Stimulated activated CD4-positive, alpha-beta T cell treated with anti-CD3 and anti-CD28 coated beads, Interleukin-15, amount 100 ng/mL, for 48 hours (primary cell): Measurements from ENCODE around the gene GRAMD2B.
"Not testable (repeated sequence)": the region's sequence is repeated elsewhere in the genome, so short reads cannot be mapped to it uniquely, and the experiment has no call there.

Experiments
- DNase-seq, 2 donors: peaks; one replicate each; pipeline ENCODE4 v3.0.0-alpha.2; 2020; ENCODE audit warnings: low read depth in 2 of 2

Gene GRAMD2B

DNA sequence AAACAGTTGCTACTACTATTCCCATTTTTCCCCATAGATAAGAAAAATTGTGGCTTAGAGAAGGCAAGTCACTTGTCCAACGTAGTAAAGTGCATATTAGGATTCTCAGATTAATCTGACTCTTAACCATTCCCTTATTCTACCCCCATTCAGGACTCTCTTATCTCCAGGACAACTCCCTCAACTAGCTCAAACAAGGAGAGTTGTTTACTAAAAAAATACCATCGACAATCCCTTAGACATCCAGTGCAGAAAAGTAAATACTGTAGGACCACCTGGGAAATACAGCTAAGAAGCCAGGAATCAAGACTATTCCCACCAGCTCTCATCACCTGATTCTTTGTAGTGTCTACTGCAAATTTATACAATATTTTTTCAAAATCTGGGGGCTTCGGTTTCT, 9.4 kb upstream of the GRAMD2B start:
- no peak for DNase-seq

DNA sequence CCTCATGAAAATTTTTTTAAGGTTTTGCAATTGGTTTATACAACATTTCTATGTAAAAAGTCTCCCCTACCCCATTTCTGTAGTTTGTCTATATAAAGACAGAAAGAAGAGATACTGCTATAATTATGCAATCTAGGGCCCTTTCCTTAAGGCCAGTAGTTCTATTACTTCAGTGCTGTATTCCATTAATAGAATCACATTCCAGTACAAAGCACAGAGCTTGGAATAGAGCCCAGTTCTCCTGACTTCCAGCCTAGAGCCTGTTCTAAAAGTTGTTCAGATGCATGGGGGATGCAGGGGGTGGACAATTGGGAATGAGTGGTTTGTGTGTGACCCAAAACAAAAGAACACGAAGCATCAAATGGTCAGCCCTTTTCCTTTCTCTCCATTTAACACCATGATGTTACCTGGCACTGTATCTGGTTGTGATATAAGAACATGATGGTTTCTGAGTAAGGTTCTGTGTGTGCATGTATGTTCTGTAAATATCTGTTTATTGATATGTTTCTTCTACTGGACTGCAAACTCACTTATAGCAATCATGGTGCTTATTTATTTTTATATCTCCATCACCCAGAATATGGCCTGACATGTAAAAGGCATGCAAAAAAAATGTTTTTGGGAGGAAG, 8.2 kb upstream of the GRAMD2B start:
- DNase-seq, result no peak

- DNase-seq, result no peak
Measured at GRCh38 chr5:126415789-126416188, 7.4 kb upstream of the GRAMD2B start.

DNA sequence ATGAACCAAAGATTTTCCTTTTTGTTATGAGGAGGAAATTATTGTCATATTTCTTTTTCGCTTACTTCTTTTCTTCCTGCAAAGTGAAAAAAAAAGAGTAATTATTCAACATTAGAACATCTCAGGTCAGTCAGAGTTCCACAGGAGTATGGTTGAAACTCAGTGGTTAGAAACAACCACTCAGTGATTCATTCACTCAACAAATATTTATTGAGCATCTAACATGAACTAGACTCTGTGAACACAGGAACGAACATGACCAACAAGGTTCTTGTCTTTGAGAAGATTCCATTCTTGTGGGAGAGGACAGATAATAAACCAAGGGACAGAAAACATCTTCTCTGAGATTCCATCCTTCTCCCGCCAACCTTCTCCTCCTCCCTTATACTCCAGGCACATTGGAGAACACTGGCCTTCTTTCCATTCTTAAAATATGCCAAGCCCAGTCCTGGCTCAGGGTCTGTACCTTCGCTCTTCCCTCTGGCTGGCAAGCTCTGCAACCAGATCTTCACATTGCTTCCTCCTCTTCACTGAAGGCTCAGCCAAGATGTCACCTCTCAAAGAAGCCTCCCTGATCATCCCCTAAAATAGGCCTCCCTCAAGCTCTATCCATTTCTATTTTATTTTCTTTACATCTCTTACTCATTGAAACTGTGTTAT, 6.8 kb upstream of the GRAMD2B start:
- no peak for DNase-seq

DNA sequence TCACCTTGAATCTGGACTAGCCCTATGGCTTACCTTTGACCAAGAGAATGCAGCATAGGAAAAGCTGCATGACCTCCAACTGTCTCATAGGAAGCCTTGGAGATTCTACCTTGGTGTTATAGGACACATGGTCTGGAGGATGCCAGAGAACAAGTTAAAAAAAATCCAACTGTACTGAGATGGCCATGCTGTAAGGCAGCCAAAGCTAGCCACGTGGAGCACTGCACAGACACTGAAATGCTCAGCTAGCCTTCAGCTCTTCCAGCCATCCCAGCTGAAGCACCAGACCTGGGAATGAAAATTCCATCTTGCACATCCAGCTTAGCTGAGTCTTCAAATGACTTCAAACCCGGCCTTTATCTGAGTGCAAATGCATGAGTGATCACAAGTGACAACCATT, 6.0 kb upstream of the GRAMD2B start:
- DNase-seq, result no peak

DNA sequence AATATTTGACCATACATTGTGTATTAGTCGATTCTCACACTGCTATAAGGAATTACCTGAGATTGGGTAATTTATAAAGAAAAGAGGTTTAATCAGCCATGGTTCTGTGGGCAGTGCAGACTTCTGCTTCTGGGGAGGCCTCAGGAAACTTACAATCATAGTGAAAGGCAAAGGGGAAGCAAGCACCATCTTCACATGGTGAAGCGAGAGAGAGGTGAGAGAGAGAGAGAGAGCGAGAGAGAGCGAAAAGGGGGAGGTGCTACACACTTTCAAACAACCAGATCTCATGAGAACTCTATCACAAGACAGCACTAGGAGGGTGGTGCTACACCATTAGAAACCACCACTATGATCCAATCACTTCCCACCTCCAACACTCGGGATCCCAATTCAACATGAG, 4.1 kb upstream of the GRAMD2B start:
- DNase-seq, result no peak

- no peak for DNase-seq
Measured at GRCh38 chr5:126428421-126428820, 5.2 kb downstream of the GRAMD2B start.

DNA sequence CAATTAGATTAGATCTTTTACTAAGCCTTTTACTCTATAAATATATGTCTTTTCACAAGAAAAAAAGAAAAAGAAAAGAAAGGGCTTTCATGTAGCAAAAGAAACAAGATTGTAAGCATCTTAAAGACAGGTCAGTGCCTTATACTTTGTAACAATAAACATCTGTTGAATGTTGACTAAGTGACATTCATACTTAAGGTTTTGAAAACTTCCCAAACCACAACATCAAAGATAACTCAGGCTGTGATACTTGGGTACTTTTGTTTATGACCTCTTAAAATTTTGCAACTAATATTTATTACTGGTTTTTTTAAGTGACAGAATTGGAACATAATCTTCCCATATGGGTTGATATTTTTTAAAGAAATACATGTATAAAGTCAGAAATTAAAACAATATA, 7.4 kb downstream of the GRAMD2B start:
- no peak for DNase-seq

- DNase-seq, result no peak
Measured at GRCh38 chr5:126433701-126434100, 10.5 kb downstream of the GRAMD2B start.

- no peak for DNase-seq
Measured at GRCh38 chr5:126435261-126435660, 12.1 kb downstream of the GRAMD2B start.

DNA sequence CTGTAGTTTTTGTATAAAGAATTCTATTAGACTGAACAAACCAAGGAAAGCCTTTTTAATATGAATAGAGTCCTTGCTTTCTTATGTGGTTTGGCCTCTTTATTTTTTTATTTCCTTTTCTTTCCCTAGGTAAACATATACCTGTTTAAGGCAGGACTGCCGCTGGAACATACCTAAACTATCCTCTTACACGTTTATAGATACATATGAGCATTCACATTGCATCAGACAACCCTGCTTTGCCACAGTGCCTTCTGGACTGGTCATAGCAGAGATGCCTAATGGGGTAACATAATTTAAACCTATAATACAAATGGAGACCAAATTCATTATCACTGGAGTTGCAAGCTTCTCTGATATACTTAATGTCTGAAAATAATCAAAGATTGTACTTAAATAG, 12.5 kb downstream of the GRAMD2B start:
- DNase-seq, result no peak

DNA sequence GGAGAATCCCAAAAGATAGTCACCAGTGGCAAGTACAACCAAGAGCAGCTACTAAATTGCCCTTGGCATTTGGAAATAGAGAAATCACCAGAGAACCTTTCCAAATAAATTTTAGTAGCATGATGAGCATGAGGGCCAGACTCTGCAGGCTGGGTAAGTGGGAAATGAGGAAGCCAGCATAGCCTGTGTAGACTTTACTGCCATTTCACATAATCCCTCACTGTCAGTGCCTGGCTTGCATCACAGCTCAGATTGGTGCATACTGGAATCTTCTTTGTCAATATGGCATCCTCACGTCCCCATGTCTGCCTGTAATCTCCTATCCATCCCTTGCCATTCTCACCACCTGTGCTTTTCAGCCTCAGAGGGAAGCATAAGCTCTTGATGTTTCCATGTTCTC, 14.5 kb downstream of the GRAMD2B start:
- no peak for DNase-seq

- DNase-seq, result no peak
Measured at GRCh38 chr5:126438267-126438666, 15.1 kb downstream of the GRAMD2B start.

DNA sequence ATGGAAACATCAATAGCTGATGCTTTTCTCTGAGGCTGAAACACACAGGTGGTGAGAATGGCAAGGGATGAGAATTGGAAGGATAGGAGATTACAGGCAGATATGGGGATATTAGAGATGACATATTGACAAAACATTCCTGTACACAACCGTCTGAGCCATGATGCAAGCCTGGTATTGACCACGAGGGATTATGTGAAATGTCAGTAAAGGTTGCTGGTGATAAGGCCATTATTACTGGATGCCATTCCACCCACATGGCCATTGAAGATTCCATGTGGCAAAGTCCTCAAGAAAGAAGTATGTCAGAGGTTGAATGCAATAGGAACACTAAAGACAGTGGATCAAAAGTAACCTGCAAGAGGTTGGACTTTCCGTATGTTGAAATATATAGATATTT, 15.7 kb downstream of the GRAMD2B start:
- no peak for DNase-seq

- DNase-seq, result not testable (repeated sequence)
Measured at GRCh38 chr5:126439724-126440123, 16.5 kb downstream of the GRAMD2B start.

- no peak for DNase-seq
Measured at GRCh38 chr5:126441230-126441629, 18.0 kb downstream of the GRAMD2B start.

- DNase-seq, result no peak
Measured at GRCh38 chr5:126443374-126443851, 20.2 kb downstream of the GRAMD2B start.

DNA sequence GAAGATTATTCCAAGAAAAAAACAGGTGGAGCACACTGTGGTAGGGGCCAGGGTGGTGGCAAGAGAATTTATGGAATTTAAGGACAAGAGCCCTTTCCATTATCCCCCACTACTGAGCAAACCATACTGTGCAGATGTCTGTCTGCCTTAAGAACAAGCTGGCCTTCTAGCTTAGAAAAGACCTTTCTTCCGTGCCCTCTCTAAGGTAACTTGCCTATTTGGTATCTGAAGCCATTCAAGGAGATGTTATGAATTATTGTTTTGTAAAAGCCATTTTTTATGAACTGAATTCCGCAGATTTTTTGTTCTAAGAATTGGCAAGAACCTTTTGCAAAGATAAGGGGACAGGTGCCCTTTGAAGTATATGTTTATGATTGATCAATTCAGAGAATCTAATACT, 20.9 kb downstream of the GRAMD2B start:
- no peak for DNase-seq

- no peak for DNase-seq
Measured at GRCh38 chr5:126445502-126446174, 22.4 kb downstream of the GRAMD2B start.

DNA sequence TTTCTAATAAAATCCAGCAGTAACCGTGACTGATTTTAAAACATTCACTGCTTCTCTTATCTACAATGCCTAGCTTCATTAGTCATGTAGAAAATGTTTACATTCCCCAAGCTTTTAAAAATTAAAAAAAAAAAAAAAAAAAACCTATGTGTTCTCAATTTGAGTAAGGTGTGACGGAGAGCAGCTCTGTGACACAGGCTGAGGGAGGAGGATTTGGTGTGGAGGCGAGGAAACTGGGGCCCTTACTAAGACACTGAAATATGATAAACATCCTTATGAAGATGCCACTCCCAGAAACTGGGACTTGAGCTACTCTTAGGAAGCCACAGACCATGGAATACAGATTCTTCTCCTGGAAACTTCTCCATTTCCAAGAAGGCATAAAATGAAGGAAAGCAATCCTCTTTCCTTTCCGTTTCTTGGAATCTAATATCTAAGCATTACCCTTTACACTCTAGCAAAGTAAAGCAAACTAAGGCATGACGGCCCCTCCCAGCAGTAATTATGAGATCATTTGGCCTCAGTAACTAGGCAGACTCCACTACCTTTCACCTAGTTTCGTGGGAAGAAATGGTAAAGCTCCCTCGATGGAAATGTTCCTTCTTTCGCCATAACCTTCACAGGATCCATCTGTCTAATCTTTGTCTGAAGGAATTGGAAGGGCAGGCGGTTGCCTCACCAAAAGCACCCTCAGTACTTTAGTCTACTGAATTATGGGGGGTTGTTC, 23.5 kb downstream of the GRAMD2B start:
- DNase-seq, result peak; percentile 57 to 58

DNA sequence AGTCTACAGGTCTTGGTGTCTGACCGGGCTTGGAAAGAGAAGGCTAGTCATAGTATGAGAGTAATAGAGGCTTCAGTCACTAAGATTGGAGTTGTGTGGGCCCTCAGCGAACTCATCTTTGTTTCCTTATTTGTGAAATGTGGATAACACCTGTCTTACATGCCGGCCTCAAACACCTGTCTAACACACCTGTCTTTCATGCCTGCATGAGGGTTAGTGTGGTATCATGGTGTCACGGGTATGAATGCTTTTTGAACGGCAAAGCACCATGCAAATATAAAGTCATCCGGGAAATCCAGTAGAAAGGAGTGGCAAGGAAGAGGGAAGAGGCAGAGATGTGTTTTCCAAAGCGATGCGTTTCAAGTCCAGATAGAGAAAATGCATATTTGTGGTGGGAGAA, 25.5 kb downstream of the GRAMD2B start:
- DNase-seq, result no peak

- peak; percentile 56 to 59 for DNase-seq
Measured at GRCh38 chr5:126449751-126450271, 26.6 kb downstream of the GRAMD2B start.
